Upper lobe of left lung (tissue), 6 donors: ENCODE data around the gene SSR3. TPM values are rescaled to one million over a fixed set of nuclear protein-coding genes. Genes with fewer than 3 reads are reported as not detected.

ENCODE experiments used
- ATAC-seq, 2 donors: fragments of 200-7000 bp; cut with Tn5 transposase; one replicate each; pipeline ENCODE4 v1.9.1; 2022; ENCODE audit warnings: mild to moderate bottlenecking in 2 of 2, moderate library complexity in 2 of 2; ENCODE audit not compliant: low FRiP score in 2 of 2
- DNase-seq, 2 donors: peaks; one replicate each; pipeline ENCODE4 v3.0.0-alpha.2; 2019 to 2020
- H3K27ac ChIP-seq, 4 donors: fragments of 200-600 bp; sonication (generic); one replicate each; pipeline ENCODE4 v1.5.1; 2016 to 2019
- H3K27me3 ChIP-seq, 4 donors: fragments of 200-600 bp; sonication (generic); one replicate each; pipeline ENCODE4 v1.5.1; 2017 to 2019
- H3K36me3 ChIP-seq, 4 donors: fragments of 200-600 bp; sonication (generic); one replicate each; pipeline ENCODE4 v1.5.1; 2016 to 2019
- H3K4me1 ChIP-seq, 4 donors: fragments of 200-600 bp; sonication (generic); one replicate each; pipeline ENCODE4 v1.5.1; 2018 to 2019
- H3K4me3 ChIP-seq, 4 donors: fragments of 200-600 bp; sonication (generic); one replicate each; pipeline ENCODE4 v1.5.1; 2017 to 2019; ENCODE audit warnings: mild to moderate bottlenecking in 2 of 4, moderate library complexity in 1 of 4
- H3K9me3 ChIP-seq, 4 donors: fragments of 200-600 bp; sonication (generic); one replicate each; pipeline ENCODE4 v1.5.1; 2018 to 2019
- CTCF ChIP-seq, 6 experiments: fragments of 450-650 bp in 4 of 6; fragments of 200-600 bp in 2 of 6; sonication (generic) in 2 of 6; IDR thresholded peaks; one replicate each; pipeline ENCODE4 v1.5.1; 2016 to 2019; ENCODE audit warnings: antibody characterized with exemption in 6 of 6
- EP300 ChIP-seq, 4 donors: sonication (generic); formaldehyde crosslinking; IDR thresholded peaks; one replicate each; pipeline ENCODE4 v1.5.1; 2017; ENCODE audit warnings: antibody characterized with exemption in 4 of 4, control low read depth in 2 of 4
- POLR2A ChIP-seq, 4 donors: fragments of 450-650 bp; IDR thresholded peaks; one replicate each; pipeline ENCODE4 v1.5.1; 2016 to 2017; ENCODE audit warnings: antibody characterized with exemption in 4 of 4, mild to moderate bottlenecking in 2 of 4
- POLR2AphosphoS5 ChIP-seq, 2 donors: sonication (generic); formaldehyde crosslinking; IDR thresholded peaks; one replicate each; pipeline ENCODE4 v1.5.1; 2017; ENCODE audit warnings: antibody characterized with exemption in 2 of 2
- WGBS, 2 donors: methylation state at CpG; one replicate each; pipeline ENCODE4 v1.1.5; 2017 to 2018; 5-methylcytosine and 5-hydroxymethylcytosine counted together
- total RNA-seq, 6 donors: library from RNA; depleted of rRNA in 4 of 6; stranded (reverse); fragments of >200 nt in 4 of 6; gene quantifications; one replicate each; pipeline versions ENCODE4 v1.1.0 to v1.2.1, GENCODE V29; 2016 to 2021
- donor health status: DM: no; HTN: no; CAD: no; lungs with moderate emphysema.
- donor health status: DM: no; HTN: yes; CAD: no; lungs with severe emphysema.

Gene SSR3
- 100 to 1,000 TPM in 4 of 6 donors, 10 to 100 TPM in 2; 25.1 to 178 (median 132) TPM for total RNA-seq

- peaks cover 12 to 40% (median 29%) of the 10 kb centered on the region in 4 donors for H3K4me1 ChIP-seq
- peak; percentile 100 for ATAC-seq
- DNase-seq, result peak; percentile 99 to 100
- peaks cover 0 to 24% (median 0%) of the 10 kb centered on the region in 4 donors for H3K36me3 ChIP-seq
- no peaks in the 10 kb centered on the region for H3K9me3 ChIP-seq
- 3 to 8% methylated on average over 26 to 49 of the region's 60 CpGs for WGBS, 2 donors
- peak within 1 kb of the TSS; percentile 84 to 93 (median 88) for H3K27ac ChIP-seq
- H3K27me3 ChIP-seq, result no peaks in the 10 kb centered on the region
- TF ChIP-seq CTCF (IDR thresholded peaks at IDR 0.05) (peak in 5 of 6 experiments; percentile 49 to 86 (median 76)), POLR2A (IDR thresholded peaks at IDR 0.05) (peak in 3 of 4 donors; percentile 66 to 95 (median 92)), EP300 (IDR thresholded peaks at IDR 0.05) (no peak), POLR2AphosphoS5 (IDR thresholded peaks at IDR 0.05) (peak; percentile 84 to 85)
- peak within 1 kb of the TSS; percentile 78 to 98 (median 82) for H3K4me3 ChIP-seq
These were observed at the start of gene SSR3 for GRCh38 chr3:156554842-156555687. TSS of gene SSR3 (minus strand) at chr3:156555117. CDS start at chr3:156555089, 28 bp downstream.

DNA sequence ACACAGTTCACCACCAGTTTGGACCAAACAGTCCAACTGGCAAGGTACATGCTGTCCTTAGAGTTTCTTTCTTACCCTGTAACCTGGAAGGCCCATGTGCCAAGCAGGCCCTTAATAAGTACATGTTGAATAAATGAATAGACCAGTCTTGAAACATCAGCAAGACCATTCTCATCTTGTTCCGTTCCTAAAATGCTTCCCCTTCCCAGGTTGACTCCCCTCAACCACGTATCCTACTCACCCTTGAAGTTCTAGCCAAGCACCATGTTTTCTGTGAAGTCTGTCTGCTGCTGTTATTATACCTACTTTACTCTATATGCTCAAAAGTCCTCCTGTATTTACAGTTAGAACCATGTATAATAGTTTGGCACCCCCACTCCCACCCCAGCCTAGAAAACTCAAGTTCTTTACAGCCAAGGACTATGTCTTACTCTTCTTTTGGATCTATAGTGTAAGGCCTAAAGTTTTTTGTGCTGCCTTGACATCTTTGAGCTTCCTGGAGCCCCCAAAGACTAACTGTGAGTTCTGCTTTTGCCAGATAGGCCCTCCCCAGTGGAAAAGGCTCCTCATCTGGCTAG is 49.2 kb upstream of the SSR3 start:
- Histone ChIP-seq H3K36me3 (no peaks in the 10 kb centered on the region), H3K27me3 (no peaks in the 10 kb centered on the region), H3K4me3 (no peak overlapping the region), H3K27ac (no peak overlapping the region), H3K4me1 (peaks cover 6 to 27% (median 15%) of the 10 kb centered on the region in 4 donors), H3K9me3 (no peaks in the 10 kb centered on the region)
- TF ChIP-seq CTCF (IDR thresholded peaks at IDR 0.05) (no peak), EP300 (IDR thresholded peaks at IDR 0.05) (no peak)
- WGBS, 2 donors, result 93 to 100% methylated on average over 2 of the region's 2 CpGs
- DNase-seq (no peak), ATAC-seq (no peak)

GRCh38 chr3:156603379-156604017 is 48.6 kb upstream of the SSR3 start:
- no peak overlapping the region for H3K4me3 ChIP-seq
- H3K27ac ChIP-seq, result no peak overlapping the region
- TF ChIP-seq CTCF (IDR thresholded peaks at IDR 0.05) (no peak), EP300 (IDR thresholded peaks at IDR 0.05) (no peak)
- no peaks in the 10 kb centered on the region for H3K27me3 ChIP-seq
- ATAC-seq, result no peak
- no peaks in the 10 kb centered on the region for H3K36me3 ChIP-seq
- WGBS, 2 donors, result 83 to 93% methylated on average over 2 of the region's 2 CpGs
- no peak for DNase-seq
- no peaks in the 10 kb centered on the region for H3K9me3 ChIP-seq
- peaks cover 6 to 27% (median 15%) of the 10 kb centered on the region in 4 donors for H3K4me1 ChIP-seq

DNA sequence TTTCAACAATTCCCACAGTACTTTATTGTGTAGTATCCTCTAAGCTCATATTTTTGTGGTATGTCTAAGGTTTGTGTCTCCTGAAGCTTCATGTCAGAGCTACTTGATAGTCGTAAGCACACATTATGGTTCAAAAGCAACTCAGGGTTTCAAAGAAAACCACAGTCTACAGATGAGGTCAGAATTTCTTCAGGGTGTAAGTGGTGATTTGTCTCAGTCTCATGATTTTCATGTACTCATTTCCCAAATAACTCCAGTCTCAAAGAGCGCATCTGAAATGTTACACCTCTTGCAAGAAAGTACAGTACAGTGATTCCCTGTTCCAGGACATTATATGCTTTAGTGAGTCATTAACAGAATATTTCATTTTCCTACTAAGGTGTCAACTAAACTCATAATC is 47.5 kb upstream of the SSR3 start:
- Histone ChIP-seq H3K27me3 (no peaks in the 10 kb centered on the region), H3K4me3 (no peak overlapping the region), H3K4me1 (peaks cover 6 to 27% (median 13%) of the 10 kb centered on the region in 4 donors), H3K36me3 (no peaks in the 10 kb centered on the region), H3K27ac (no peak overlapping the region), H3K9me3 (no peaks in the 10 kb centered on the region)
- ATAC-seq (no peak), DNase-seq (no peak)
- WGBS, 2 donors, result 83 to 92% methylated on average over 2 of the region's 2 CpGs
- TF ChIP-seq CTCF (IDR thresholded peaks at IDR 0.05), result no peak
- TF ChIP-seq EP300 (IDR thresholded peaks at IDR 0.05), result no peak
- no peak for TF ChIP-seq POLR2A (IDR thresholded peaks at IDR 0.05)
- no peak for TF ChIP-seq POLR2AphosphoS5 (IDR thresholded peaks at IDR 0.05)
